ENCODE measurements around the gene MATCAP1.

Gene MATCAP1

GRCh38 chr16:67184995-67185650 lies 1.4 kb upstream of the MATCAP1 start:
- Histone ChIP-seq H3K27ac (ENCODE audit: low read length) (no peak overlapping the region), H3K9me2 (replicated peaks; ENCODE audit: insufficient read depth, low read length) (no peaks in the 10 kb centered on the region), H2AFZ (ENCODE audit: low read length) (no peak overlapping the region), H3K4me1 (ENCODE audit: low read length) (peaks cover 16% of the 10 kb centered on the region), H3K27me3 (replicated peaks; ENCODE audit: insufficient read depth, low read length) (peaks cover 13% of the 10 kb centered on the region), H3K9me3 (replicated peaks; ENCODE audit: insufficient read depth, low read length) (no peaks in the 10 kb centered on the region), H3K4me3 (ENCODE audit: low read length) (peak overlapping the region; percentile 83; the same call in 1 of the 2 replicates), H3K36me3 (replicated peaks; ENCODE audit: insufficient read depth, low read length) (no peaks in the 10 kb centered on the region), H3K4me2 (ENCODE audit: low read depth, low read length) (peak overlapping the region; percentile 87), H3K79me2 (ENCODE audit: low read length) (peaks cover 17% of the 10 kb centered on the region), H4K20me1 (ENCODE audit: insufficient read depth, low read length) (no peaks in the 10 kb centered on the region), H3K9ac (ENCODE audit: low read length) (no peak overlapping the region), H3F3A (ENCODE audit: insufficient read depth, low read length) (peaks cover 9% of the 10 kb centered on the region; the same call in 1 of the 2 replicates)
- TF ChIP-seq CTCF (IDR thresholded peaks at IDR 0.05; ENCODE audit: low read length) (peak; percentile 90), EZH2 (optimal IDR thresholded peaks at IDR 0.05; ENCODE audit: low read depth, low read length) (no peak)
- peak; percentile 76 for DNase-seq

- Histone ChIP-seq H3K9ac (ENCODE audit: low read length) (peak overlapping the region; percentile 87; the same call in 1 of the 2 replicates), H3K4me3 (ENCODE audit: low read length) (peak overlapping the region; percentile 83), H3K27me3 (replicated peaks; ENCODE audit: insufficient read depth, low read length) (peaks cover 13% of the 10 kb centered on the region), H3K4me1 (ENCODE audit: low read length) (peaks cover 16% of the 10 kb centered on the region), H3F3A (ENCODE audit: insufficient read depth, low read length) (peaks cover 9% of the 10 kb centered on the region; the same call in 1 of the 2 replicates), H4K20me1 (ENCODE audit: insufficient read depth, low read length) (no peaks in the 10 kb centered on the region), H3K9me2 (replicated peaks; ENCODE audit: insufficient read depth, low read length) (no peaks in the 10 kb centered on the region), H3K4me2 (ENCODE audit: low read depth, low read length) (peak overlapping the region; percentile 87), H2AFZ (ENCODE audit: low read length) (peak overlapping the region; percentile 74), H3K36me3 (replicated peaks; ENCODE audit: insufficient read depth, low read length) (no peaks in the 10 kb centered on the region), H3K27ac (ENCODE audit: low read length) (peak overlapping the region; percentile 78; the same call in 1 of the 2 replicates), H3K9me3 (replicated peaks; ENCODE audit: insufficient read depth, low read length) (no peaks in the 10 kb centered on the region), H3K79me2 (ENCODE audit: low read length) (peaks cover 17% of the 10 kb centered on the region)
- no peak for TF ChIP-seq EZH2phosphoT487 (IDR thresholded peaks at IDR 0.05; ENCODE audit: low read length)
- TF ChIP-seq EZH2 (optimal IDR thresholded peaks at IDR 0.05; ENCODE audit: low read depth, low read length): no peak
- no peak for TF ChIP-seq CTCF (IDR thresholded peaks at IDR 0.05; ENCODE audit: low read length)
- peak; percentile 36 for DNase-seq
These were observed 761 bp upstream of the MATCAP1 start for GRCh38 chr16:67184453-67184994.

DNA sequence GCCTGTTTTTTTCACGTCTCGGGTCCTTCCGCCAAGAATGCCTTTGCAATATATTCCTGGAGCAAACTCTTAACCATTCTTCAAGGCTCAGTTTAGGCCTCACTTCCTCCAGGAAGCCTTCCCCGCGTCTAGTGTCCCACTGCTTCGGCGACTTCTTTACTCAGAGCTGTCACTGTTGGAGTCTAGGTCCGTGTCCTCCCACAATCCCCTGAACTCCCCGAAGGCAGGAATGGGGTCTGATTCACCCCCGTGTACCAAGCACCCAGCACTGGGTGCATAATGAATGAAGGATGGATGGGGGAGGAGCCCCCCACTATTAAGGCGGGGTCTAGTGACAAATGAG lies 508 bp downstream of the MATCAP1 start:
- no peak for TF ChIP-seq EZH2phosphoT487 (IDR thresholded peaks at IDR 0.05; ENCODE audit: low read length)
- H3K9ac ChIP-seq (ENCODE audit: low read length): peak overlapping the region; percentile 87
- peak overlapping the region; percentile 78; the same call in 1 of the 2 replicates for H3K27ac ChIP-seq (ENCODE audit: low read length)
- peaks cover 17% of the 10 kb centered on the region for H3K79me2 ChIP-seq (ENCODE audit: low read length)
- no peaks in the 10 kb centered on the region for H3K9me2 ChIP-seq (replicated peaks; ENCODE audit: insufficient read depth, low read length)
- DNase-seq: no peak
- H3K4me2 ChIP-seq (ENCODE audit: low read depth, low read length): peak overlapping the region; percentile 80
- H3K4me1 ChIP-seq (ENCODE audit: low read length): peaks cover 21% of the 10 kb centered on the region
- H2AFZ ChIP-seq (ENCODE audit: low read length): peak overlapping the region; percentile 79
- no peaks in the 10 kb centered on the region for H3K36me3 ChIP-seq (replicated peaks; ENCODE audit: insufficient read depth, low read length)
- H4K20me1 ChIP-seq (ENCODE audit: insufficient read depth, low read length): no peaks in the 10 kb centered on the region
- peaks cover 9% of the 10 kb centered on the region; the same call in 1 of the 2 replicates for H3F3A ChIP-seq (ENCODE audit: insufficient read depth, low read length)
- peak overlapping the region; percentile 83 for H3K4me3 ChIP-seq (ENCODE audit: low read length)
- no peaks in the 10 kb centered on the region for H3K9me3 ChIP-seq (replicated peaks; ENCODE audit: insufficient read depth, low read length)
- H3K27me3 ChIP-seq (replicated peaks; ENCODE audit: insufficient read depth, low read length): peaks cover 13% of the 10 kb centered on the region

- Histone ChIP-seq H3K4me3 (ENCODE audit: low read length) (no peak overlapping the region), H3K9ac (ENCODE audit: low read length) (peak overlapping the region; percentile 87; the same call in 1 of the 2 replicates), H3K4me1 (ENCODE audit: low read length) (peaks cover 26% of the 10 kb centered on the region), H2AFZ (ENCODE audit: low read length) (no peak overlapping the region), H3K79me2 (ENCODE audit: low read length) (peaks cover 17% of the 10 kb centered on the region), H3K36me3 (replicated peaks; ENCODE audit: insufficient read depth, low read length) (no peaks in the 10 kb centered on the region), H3F3A (ENCODE audit: insufficient read depth, low read length) (peaks cover 16% of the 10 kb centered on the region; the same call in 1 of the 2 replicates), H3K9me3 (replicated peaks; ENCODE audit: insufficient read depth, low read length) (no peaks in the 10 kb centered on the region), H3K27me3 (replicated peaks; ENCODE audit: insufficient read depth, low read length) (peaks cover 13% of the 10 kb centered on the region), H3K4me2 (ENCODE audit: low read depth, low read length) (peak overlapping the region; percentile 80), H3K9me2 (replicated peaks; ENCODE audit: insufficient read depth, low read length) (no peaks in the 10 kb centered on the region), H3K27ac (ENCODE audit: low read length) (no peak overlapping the region), H4K20me1 (ENCODE audit: insufficient read depth, low read length) (no peaks in the 10 kb centered on the region)
- TF ChIP-seq EZH2phosphoT487 (IDR thresholded peaks at IDR 0.05; ENCODE audit: low read length) (no peak), CTCF (IDR thresholded peaks at IDR 0.05; ENCODE audit: low read length) (no peak), EZH2 (optimal IDR thresholded peaks at IDR 0.05; ENCODE audit: low read depth, low read length) (no peak)
- DNase-seq: no peak
These were observed 1.5 kb downstream of the MATCAP1 start for GRCh38 chr16:67182288-67182687.

Measured in MM.1S (cell line).